NCI-H774 (cell line): ENCODE results near the gene AKAP13.

Experiments
- DNase-seq: peaks from one replicate; lab custom pipeline; 2025; lab: John Stamatoyannopoulos, UW

AKAP13 gene

GRCh38 chr15:85540085-85540797 is 159.8 kb downstream of the AKAP13 start:
- no peak for DNase-seq

- no peak for DNase-seq
Observed at GRCh38 chr15:85541744-85542143, 161.3 kb downstream of the AKAP13 start.

GRCh38 chr15:85542488-85542887 is 162.1 kb downstream of the AKAP13 start:
- no peak for DNase-seq

- DNase-seq = peak; percentile 85
Observed at GRCh38 chr15:85542895-85543331, 162.5 kb downstream of the AKAP13 start.

GRCh38 chr15:85543741-85544155 is 163.3 kb downstream of the AKAP13 start:
- peak; percentile 78 for DNase-seq

GRCh38 chr15:85545185-85545584 is 164.8 kb downstream of the AKAP13 start:
- DNase-seq = no peak

GRCh38 chr15:85545752-85546151 is 165.3 kb downstream of the AKAP13 start:
- DNase-seq = no peak

GRCh38 chr15:85547386-85547785 is 167.0 kb downstream of the AKAP13 start:
- DNase-seq = no peak

- DNase-seq = no peak
Observed at GRCh38 chr15:85550283-85550682, 169.9 kb downstream of the AKAP13 start.

- no peak for DNase-seq
Observed at GRCh38 chr15:85551221-85551832, 170.9 kb downstream of the AKAP13 start.

- DNase-seq = no peak
Observed at GRCh38 chr15:85554852-85555521, 174.6 kb downstream of the AKAP13 start.

GRCh38 chr15:85555875-85556617 is 175.6 kb downstream of the AKAP13 start:
- no peak for DNase-seq

GRCh38 chr15:85556618-85556895 is 176.2 kb downstream of the AKAP13 start:
- no peak for DNase-seq

GRCh38 chr15:85557385-85557784 is 177.0 kb downstream of the AKAP13 start:
- DNase-seq = no peak

- no peak for DNase-seq
Observed at GRCh38 chr15:85558848-85559247, 178.4 kb downstream of the AKAP13 start.

- no peak for DNase-seq
Observed at GRCh38 chr15:85559530-85559929, 179.1 kb downstream of the AKAP13 start.

- no peak for DNase-seq
Observed at GRCh38 chr15:85562824-85563223, 182.4 kb downstream of the AKAP13 start.

- DNase-seq = no peak
Observed at GRCh38 chr15:85563328-85563727, 182.9 kb downstream of the AKAP13 start.

GRCh38 chr15:85563731-85564130 is 183.3 kb downstream of the AKAP13 start:
- no peak for DNase-seq

GRCh38 chr15:85564686-85565085 is 184.3 kb downstream of the AKAP13 start:
- no peak for DNase-seq

- DNase-seq = no peak
Observed at GRCh38 chr15:85568261-85568808, 187.9 kb downstream of the AKAP13 start.

- no peak for DNase-seq
Observed at GRCh38 chr15:85570336-85570735, 189.9 kb downstream of the AKAP13 start.
